ENCODE results near the gene LIN7A.

The LIN7A gene

DNA sequence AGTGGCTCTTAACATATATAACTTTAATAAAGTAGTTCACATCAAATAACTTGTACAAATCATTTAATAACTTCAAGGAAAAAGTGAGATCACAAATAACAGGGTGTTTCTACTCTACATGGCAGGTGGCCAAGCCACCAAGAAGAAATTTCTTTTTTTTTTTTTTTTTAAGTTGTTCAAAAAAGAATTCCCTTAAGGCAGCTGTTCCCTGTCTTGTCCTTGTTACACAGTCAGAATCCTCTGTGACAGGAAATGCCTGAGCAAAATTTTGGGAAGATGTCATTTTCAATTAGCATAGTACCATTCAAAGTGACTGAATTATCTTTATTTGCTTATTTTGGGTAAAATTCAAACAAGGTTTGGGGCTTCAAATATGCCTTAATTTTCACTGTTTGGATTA is 79.4 kb downstream of the LIN7A start:
- no peak for DNase-seq (ENCODE audit: low read depth)

DNA sequence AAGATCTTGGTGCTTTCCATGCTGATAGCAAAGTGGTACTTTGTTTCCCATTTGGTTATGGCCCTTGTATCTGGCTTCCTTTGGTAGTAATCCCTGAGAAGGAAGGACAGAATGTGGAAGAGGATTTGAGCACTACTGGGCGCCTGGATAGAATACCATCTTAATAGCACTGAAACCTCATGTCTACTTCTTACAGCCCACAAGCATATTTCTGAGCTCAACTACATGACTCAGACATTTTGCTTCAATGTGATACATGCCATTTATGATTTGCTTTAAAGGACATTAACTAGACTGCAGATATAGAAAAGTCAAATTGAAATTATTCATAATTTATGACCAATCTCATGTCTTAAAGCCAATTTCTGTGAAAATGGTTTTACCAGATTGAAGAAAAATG is 80.4 kb downstream of the LIN7A start:
- DNase-seq (ENCODE audit: low read depth), result no peak

DNA sequence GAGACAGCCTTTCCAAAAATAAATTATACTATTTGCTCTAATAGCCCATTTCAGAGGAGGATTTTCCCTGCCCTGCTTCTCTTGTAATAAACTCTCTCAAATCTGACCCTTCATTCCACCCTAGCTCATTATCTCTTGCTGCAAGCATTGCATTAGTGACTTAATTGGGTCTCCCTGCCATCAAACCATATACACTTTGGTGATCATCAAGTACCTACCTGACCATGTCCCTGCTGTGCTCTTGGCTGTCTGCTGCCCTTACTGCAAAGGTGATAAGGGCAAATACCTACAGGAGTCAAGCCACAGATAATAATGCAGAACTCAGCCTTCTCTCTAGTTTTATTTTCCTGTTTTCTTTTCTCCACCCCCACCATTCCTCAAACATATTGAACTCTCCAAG is 88.4 kb downstream of the LIN7A start:
- no peak for DNase-seq (ENCODE audit: low read depth)

DNA sequence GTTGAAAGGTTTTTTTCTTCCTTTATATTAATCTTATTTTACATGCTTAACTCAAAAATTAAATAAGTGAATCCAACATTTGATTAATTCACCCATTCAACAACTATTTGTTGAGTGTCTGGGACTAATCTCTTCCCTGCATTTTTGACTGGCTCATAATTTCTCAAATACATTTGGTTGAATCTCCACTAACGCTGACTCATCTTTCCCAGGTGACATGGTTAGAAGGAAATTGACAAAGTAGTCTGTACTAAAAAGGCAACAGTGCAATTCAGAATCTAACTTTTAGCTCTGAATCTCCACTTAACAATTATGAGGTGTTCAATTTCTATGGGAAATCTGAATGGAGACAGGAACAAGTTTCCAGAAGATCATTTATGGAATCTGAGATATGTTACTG is 88.9 kb downstream of the LIN7A start:
- DNase-seq (ENCODE audit: low read depth), result no peak

DNA sequence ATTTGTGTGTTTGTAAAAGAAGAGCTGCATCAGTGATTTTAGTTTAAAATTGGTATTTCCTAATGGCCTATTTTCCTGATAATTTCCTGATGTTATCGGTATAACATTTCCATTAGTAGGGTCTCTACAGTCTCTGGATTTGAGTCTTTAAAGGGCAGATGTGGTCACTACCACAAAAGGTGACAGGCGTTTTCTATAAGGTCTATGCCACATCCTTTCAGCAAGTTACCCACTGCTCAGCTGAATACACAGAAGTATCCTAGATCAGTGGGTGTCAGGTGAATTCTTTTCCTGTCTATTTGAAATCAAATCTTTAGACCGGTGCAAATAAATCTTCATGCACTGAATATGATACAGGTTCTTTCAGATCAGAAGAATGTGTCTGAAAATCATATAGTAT is 90.2 kb downstream of the LIN7A start:
- no peak for DNase-seq (ENCODE audit: low read depth)

DNA sequence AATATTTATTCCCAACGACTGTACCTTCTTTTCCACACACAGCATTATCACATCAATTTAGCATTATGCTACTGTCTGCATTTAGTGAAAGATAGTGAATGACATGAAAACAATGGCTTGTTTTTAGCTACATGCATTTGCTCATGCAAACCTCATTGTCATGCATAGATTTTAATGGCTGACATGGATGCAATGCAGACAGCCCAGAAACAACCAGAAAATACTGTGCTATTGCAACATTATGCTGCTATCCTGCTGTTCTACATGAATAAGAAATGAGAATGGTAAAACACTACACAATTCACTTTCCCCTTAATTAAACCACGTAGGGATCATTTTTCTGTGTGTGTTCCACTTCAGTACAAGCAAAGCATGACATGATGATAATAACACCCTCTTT is 90.8 kb downstream of the LIN7A start:
- no peak for DNase-seq (ENCODE audit: low read depth)

DNA sequence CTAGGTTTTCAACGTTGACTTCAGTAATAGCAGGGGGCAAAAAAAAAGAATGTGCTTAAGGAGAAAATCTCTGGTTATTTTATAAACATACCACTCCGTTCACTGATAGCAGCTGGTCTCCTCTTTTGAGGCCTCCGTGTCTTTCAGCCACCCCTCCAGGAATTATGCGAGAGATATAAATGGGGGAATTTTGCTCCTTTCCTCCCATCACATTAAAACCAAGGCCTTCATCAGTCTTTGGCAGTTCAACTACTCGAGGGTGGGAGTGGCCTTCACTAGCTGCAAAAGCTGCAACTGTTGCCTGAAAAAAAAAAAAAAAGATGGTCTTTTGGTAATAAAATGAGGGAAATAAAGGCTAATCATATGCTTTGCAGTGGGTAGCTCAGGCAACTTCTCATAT is 92.1 kb downstream of the LIN7A start:
- no peak for DNase-seq (ENCODE audit: low read depth)

DNA sequence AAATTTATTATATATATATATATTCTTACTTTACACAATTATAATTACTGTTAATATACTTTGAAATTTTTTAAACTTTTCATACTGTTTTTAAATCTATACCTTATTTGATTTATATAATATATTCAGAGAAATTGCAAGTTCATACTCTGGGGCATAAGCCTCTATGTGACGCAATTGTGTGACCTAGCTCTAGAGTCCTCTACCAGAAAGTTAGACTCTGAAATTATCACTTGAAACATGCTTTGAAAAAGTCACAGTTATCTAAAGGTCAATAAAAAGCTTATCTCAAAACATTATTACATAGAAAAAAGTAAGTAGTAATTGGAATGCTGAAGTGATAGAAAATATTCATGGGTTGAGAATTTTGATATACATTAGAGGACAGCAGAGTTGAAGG is 93.8 kb downstream of the LIN7A start:
- no peak for DNase-seq (ENCODE audit: low read depth)

DNA sequence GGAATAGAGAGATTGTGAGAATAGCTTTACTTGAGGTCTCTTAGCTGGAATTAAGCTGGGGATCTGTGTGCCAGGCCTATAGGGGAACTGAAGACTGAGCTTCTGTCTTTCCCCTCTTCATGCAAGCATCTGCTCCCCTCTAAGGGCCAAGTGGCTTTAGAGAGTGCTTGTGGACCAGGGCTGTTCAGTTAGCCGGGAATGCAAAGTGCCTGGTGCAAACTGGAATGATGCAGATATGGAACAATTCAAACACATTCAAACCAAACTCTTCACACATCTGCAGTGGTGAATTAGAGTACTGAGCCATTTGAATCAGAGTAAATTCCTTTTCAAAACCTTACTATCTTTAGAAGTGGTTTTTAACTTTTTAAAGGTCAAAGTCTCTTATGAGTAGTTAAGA is 99.0 kb downstream of the LIN7A start:
- no peak for DNase-seq (ENCODE audit: low read depth)

DNA sequence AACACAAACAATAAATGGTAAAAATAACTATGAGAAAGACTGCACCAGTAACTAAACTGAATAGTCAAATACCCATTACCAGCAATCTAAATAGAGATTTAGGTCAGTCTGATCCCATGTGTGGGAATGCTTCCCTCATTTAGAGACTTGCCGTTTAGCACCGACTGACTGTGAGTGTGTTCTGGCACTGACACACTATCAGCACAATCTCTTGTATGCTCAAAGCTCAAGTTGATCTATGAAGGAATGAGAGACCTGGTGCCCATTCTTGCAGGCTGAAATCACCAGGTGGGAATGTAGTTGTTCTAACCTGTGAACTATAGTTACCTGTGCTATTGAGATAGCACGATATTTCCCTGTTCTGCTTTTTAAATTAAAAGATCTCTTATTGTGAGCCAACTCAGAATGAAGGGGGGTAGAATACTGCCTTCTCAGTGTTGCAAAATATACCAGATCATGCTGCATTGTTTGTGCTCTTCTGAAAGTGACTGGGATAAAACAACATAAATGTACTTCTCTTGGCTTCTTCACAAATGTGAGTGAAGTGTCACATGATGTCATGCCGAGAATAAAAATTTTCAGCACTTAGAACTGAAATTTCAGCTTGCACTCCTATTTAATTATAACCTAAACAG is 99.6 kb downstream of the LIN7A start:
- no peak for DNase-seq (ENCODE audit: low read depth)

DNA sequence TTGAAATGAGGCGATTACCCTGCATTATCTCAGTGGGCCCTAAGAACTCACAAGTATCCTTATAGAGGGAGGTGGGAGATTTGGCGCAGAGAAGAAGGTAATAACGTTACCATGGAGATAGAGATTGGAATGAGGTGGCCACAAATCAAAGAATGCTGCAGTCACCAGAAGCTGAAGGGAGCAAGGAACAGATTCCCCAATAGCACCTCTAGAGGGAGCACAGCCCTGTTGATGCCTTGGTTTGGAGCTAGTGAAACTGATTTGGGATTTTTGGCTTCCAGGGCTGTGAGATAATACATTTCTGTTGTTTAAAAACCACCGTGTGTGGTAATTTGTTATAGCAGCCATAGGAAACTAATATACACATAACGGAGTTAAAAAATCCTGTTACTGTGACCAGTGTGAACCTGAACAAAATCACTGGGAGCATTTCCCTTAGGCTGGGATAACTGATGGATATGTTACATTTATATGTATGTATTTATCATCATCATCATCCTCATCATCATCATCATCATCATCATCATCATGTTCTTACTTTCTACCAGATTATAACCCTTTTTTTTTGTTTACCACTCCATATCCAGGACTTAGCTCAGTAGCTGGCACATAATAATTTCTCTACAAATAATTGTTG is 100.3 kb downstream of the LIN7A start:
- DNase-seq (ENCODE audit: low read depth), result no peak

DNA sequence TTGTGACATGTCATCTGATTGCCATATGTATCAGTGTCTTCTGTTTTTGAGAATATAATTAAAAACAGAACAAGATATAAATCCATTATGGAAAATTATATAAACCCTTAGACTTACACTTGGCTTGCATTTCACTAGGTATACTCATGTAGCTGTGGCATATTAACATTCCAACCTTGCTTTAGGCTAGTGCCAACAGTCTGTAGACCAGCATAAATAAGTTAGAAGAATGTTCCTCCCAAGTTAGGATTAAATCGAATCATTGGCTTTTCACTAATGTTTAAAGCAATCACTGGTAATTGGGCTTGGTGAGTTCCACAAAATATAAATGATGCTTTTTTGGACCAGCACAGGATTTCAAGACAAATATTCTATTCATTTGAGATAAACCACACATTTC is 103.0 kb downstream of the LIN7A start:
- DNase-seq (ENCODE audit: low read depth), result no peak

DNA sequence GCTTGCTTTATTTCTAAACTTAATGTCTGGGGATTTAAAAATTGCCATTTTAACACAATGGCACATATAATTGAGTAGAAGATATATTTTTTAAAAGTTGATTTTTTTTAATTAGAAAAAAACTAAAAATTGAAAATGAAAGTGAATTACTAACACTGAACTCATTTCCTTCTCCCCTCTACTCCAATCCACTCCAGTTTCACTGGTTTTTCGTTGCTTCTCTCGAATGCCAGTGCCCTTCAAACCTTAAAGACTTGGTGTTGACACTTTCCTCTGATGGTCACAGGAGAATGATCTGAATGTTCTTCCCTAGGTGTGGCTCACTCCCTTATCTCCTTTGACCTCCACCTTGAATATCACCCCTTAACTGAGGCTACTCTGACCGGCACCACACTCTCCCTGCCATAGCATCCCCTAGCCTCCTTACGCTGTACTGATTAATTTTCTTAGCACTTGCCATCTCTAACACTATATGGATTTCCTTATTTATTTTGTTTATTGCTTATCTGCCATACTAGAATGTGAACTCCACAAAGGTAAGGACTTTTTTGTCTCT is 107.1 kb downstream of the LIN7A start:
- no peak for DNase-seq (ENCODE audit: low read depth)

DNA sequence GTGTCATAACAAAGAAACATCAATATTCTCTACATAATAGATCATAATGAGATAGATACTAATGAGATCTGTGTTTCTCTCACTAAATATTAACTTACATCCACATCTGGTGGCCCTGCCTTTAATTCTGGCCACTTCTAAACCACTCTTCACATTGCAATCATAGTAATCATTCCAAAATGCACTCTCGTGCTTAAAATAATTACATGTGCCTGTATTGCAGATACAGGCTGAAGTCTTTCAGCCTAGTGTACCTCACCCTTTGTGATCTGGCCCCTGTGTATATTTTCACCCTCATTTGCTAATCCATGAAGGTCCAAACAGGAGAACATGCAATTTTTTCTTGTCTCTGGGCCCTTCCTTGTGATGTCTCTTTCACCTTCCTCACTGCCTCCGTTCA is 108.0 kb downstream of the LIN7A start:
- DNase-seq (ENCODE audit: low read depth), result no peak

DNA sequence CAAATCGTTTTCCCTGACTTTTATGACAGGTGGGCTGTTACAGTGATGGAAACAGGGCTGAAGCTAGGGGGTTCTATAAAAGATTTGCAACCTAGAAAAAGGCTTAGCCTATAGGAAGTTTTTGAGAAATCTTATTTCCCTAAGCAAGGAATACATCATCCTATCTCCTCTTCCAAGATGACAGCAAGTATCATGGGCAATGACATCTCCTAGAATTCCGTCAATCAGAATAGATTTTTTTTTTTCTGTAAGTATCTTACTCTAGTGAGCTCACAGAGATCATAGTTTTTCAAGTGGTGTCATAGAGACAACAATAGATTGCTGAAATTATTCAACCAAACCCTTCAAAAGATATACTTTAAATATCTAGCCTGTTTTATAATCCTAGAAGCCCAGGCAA is 112.2 kb downstream of the LIN7A start:
- no peak for DNase-seq (ENCODE audit: low read depth)

DNA sequence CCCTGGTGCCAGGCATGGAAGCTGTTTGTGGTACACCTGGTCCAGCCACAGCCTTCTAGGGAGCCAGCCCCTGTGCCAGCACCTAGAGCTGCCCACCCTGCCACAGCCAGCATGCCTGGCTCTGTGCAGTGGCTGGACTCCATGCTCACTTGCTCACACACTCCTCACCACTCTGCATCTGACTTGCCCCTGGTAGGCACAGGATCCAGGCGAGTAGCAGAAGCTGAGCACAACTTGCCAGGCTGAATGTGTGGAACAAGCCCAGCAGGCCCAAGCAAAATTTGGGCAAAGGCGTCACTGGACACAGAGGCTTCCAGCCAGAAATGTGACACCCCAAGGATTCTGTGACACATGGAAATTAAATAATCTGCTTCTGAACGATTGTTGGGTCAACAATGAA is 114.3 kb downstream of the LIN7A start:
- DNase-seq (ENCODE audit: low read depth), result no peak

DNA sequence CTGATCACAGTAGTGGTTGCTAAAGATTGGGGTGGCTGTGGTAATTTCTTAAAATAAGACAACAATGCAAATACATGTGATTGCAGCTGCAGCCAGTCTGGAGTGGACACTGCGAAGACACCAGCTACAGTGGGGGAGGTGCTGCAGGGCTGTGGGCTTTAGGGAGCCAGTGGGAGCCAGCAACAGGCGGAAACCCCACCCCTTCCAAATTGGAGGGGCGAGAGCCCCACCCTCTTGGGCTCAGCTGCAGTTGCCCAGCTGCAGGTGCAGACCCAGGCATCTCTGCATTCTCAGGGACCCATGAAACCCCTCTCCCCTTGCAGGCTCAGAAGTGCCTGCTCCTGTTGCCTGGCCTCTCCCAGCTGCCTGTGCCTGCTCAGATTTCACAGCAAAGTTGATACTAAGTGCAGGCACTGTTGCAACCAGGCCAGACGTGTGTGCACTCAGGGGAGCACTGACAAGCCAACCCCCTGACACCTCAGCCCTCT is 116.2 kb downstream of the LIN7A start:
- DNase-seq (ENCODE audit: low read depth), result no peak

DNA sequence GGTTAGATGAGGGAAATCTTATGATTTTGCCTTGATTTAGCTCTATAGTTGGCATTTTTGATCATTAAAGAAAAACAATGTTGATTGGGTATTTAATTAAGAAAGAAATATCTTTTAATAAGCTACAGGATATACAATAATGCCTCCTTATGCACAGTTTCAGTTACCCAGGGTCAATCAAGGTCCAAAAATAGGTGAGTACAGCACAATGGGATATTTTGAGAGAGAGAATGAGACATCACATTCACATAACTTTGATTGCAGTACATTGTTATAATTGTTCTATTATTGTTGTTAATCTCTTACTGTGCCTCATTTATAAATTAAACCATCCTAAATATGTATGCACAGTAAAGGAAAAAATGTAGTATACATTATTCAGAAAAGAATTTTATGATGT is 118.9 kb downstream of the LIN7A start:
- no peak for DNase-seq (ENCODE audit: low read depth)

DNA sequence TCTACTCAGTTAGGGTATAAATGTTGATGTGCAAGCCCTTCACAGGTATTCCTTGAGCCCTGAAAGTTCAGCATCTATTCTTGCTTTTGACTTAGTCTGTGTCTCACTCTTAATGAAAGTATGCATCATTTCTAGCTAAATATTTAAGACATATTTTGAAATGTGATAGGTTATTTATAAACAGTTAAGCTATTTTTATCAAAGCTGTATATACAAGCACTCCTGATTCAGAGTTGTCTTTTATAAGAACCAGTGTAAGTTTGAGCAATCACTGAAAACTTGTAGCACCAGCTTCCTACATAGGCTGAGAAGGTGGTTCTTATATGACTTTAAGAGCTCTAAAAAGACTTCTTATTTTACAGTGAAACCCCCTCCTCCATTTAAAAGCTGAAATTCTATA is 122.4 kb downstream of the LIN7A start:
- no peak for DNase-seq (ENCODE audit: low read depth)

DNA sequence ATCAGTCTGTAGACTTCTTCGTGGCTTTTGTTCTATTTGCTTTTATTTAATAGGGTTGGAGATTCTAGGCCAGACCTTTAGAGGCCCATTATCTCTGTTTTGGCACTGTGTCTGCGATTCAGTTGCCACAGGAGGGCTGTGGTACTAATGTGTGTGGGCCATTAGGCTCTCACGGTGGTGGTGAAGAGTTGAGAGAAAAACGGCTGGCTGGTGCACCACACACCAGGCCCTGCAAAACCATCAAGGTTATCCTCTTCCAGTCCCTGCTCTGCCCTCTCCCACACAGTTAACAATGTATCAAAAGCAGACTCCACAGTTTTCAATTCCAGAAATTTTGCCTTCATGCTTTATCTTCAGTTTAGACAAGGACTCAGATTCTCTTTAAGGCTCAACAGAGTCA is 123.3 kb downstream of the LIN7A start:
- DNase-seq (ENCODE audit: low read depth), result no peak

DNA sequence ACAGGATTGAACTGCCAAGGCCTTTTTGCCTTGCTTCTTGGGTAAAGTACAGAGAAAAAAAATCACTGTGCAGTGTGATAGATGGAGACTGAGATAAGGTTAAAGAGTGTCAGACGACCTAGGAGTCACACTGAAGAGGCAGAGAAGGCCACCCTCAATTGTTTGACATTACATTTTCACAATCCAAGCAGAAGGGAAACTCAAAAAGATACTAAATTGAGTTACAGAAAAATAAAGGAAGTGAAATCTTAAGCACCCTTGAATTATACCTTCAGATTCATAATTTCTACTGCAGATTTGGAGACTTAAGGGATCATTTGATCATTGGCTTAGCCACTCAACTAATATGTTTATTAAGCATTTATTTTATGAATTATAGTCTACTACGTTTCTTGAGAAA is 123.9 kb downstream of the LIN7A start:
- no peak for DNase-seq (ENCODE audit: low read depth)

DNA sequence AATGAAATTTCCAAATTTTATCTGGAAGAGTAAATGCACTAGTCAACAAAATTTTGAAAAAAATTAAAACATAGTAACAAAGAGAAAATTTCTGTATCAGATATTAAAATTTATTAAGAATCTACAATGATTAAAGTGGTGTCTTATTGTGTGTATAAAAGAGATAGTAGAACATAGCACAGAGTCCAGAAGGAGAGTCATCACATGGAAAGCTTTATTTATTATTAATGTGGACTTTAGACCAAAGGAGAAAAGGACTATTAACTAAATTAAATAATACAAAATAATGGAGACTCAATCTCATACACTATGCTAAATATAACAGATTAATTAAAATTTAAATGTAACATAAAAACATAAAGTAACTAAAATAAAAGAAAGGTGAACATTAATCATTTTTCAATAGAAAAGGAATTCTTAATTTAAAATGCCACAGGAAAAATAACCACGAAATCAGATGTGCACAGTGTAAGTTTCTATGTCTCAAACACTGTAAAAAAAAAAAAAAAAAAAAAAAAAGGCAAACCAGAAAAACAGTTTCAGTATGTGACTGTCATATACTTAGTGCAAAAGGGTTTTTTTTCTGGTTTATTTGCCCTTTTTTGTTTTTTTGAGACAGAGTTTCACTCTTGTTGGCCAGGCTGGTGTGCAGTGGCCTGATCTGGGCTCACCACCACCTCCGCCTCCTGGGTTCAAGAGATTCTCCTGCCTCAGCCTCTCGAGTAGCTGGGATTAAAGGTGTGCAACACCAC is 125.6 kb downstream of the LIN7A start:
- DNase-seq (ENCODE audit: low read depth), result no peak

DNA sequence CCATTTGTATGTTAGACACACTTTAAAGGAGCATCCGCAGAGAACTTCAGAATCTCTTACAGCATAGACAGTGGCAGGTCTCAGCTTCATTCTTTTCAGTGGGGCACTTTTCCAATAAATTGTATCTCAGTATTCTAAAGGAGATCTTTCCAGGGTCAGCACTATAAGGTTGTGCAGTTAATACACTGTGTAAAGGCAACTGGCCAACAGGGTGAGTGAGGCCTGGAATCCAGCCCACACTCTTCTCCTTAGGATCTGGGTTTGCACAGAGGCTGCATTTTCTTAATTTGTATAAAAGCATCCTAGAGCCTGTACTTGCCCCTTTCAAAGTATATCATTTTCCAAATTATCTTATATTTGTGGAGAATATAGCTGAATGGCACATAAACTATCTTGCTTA is 126.9 kb downstream of the LIN7A start:
- no peak for DNase-seq (ENCODE audit: low read depth)
